A549 (cell line): ENCODE results near the gene NUTM2F. TPM values are rescaled to one million over a fixed set of nuclear protein-coding genes. Genes with fewer than 3 reads are reported as not detected.
"Not testable (repeated sequence)": the region's sequence is repeated elsewhere in the genome, so short reads cannot be mapped to it uniquely, and the experiment has no call there.

Source experiments
- ATAC-seq, 2 experiments: fragments of 200-7000 bp in 1 of 2; fragments of >200 bp in 1 of 2; cut with Nextera tagmentation in 1 of 2; cut with Tn5 transposase in 1 of 2; 3 replicates each; pipeline versions ENCODE4 v1.8.0 to v1.9.1; 2018 to 2020; ENCODE audit warnings: mild to moderate bottlenecking in 1 of 2, moderate library complexity in 1 of 2
- CTCF ChIA-PET: fragments of 300-600 bp; sonication (Branson Sonifier 250); formaldehyde crosslinking; extraction: SDS; loops from one replicate; lab custom pipeline; 2021; ENCODE audit warnings: antibody characterized with exemption, inconsistent platforms; lab: Yijun Ruan, JAX
- POLR2A ChIA-PET: fragments of 350-600 bp; formaldehyde crosslinking; extraction: SDS; loops from one replicate; lab custom pipeline; 2021; ENCODE audit warnings: antibody characterized with exemption, inconsistent platforms; lab: Yijun Ruan, JAX
- DNase-seq, 2 experiments: peaks; one replicate each; pipeline versions ENCODE4 v3.0.0 to v3.0.0-alpha.2; 2011 to 2016; ENCODE audit warnings: low read depth in 1 of 2, low spot score in 1 of 2
- FAIRE-seq: peaks from 2 replicates; lab custom pipeline; 2011; peaks lifted over from hg19 to GRCh38; lab: Jason Lieb, UNC
- H3K27ac ChIP-seq, 2 experiments: fragments of >200 bp; sonication (Bioruptor Twin); formaldehyde crosslinking; 3 replicates each; pipeline ENCODE4 v1.5.1; 2016 to 2017
- H3K4me1 ChIP-seq: fragments of >200 bp; sonication (Bioruptor Twin); formaldehyde crosslinking; 3 replicates; pipeline ENCODE4 v1.6.1; 2016
- H3K4me2 ChIP-seq: fragments of >200 bp; sonication (Bioruptor Twin); formaldehyde crosslinking; 3 replicates; pipeline ENCODE4 v1.6.1; 2016
- H3K4me3 ChIP-seq: fragments of >200 bp; sonication (Bioruptor Twin); formaldehyde crosslinking; 3 replicates; pipeline ENCODE4 v1.5.1; 2016
- H3K9me3 ChIP-seq: fragments of >200 bp; sonication (Bioruptor Twin); formaldehyde crosslinking; 3 replicates; pipeline ENCODE4 v1.6.1; 2016
- CEBPB ChIP-seq, 2 experiments: fragments of >200 bp in 1 of 2; sonication (Bioruptor Twin) in 1 of 2; formaldehyde crosslinking in 1 of 2; IDR thresholded peaks; 2 replicates each; pipeline ENCODE4 v1.6.1; 2012 to 2016
- CHD4 ChIP-seq: fragments of 200-600 bp; sonication (generic); IDR thresholded peaks from 2 replicates; pipeline ENCODE4 v1.6.1; 2016; ENCODE audit warnings: antibody characterized with exemption, mild to moderate bottlenecking, borderline replicate concordance
- EHMT2 ChIP-seq: fragments of 200-600 bp; sonication (generic); IDR thresholded peaks from 2 replicates; pipeline ENCODE4 v1.6.1; 2016; ENCODE audit warnings: antibody characterized with exemption, low read depth, mild to moderate bottlenecking, moderate library complexity
- EP300 ChIP-seq, 2 experiments: fragments of >200 bp; sonication (Bioruptor Twin); formaldehyde crosslinking; IDR thresholded peaks; 2 replicates in 1 of 2; 3 replicates in 1 of 2; pipeline ENCODE4 v1.6.1; 2016 to 2017
- FOSL2 ChIP-seq, 2 experiments: fragments of 450-650 bp in 1 of 2; fragments of >200 bp in 1 of 2; sonication (Bioruptor Twin) in 1 of 2; formaldehyde crosslinking; IDR thresholded peaks; 2 replicates each; pipeline versions ENCODE4 v1.5.0 to v1.6.1; 2016 to 2020; ENCODE audit warnings: mild to moderate bottlenecking in 1 of 2, moderate library complexity in 1 of 2
- FOXS1 ChIP-seq: fragments of 250-450 bp; sonication (Bioruptor Pico); IDR thresholded peaks from 2 replicates; pipeline ENCODE4 v1.5.0; 2020; ENCODE audit warnings: mild to moderate bottlenecking, moderate library complexity
- JUN ChIP-seq, 2 experiments: fragments of >200 bp; sonication (Bioruptor Twin); formaldehyde crosslinking; IDR thresholded peaks; 2 replicates in 1 of 2; 3 replicates in 1 of 2; pipeline ENCODE4 v1.6.1; 2016 to 2017
- JUNB ChIP-seq: fragments of >200 bp; sonication (Bioruptor Twin); formaldehyde crosslinking; IDR thresholded peaks from 2 replicates; pipeline ENCODE4 v1.6.1; 2016
- MAFK ChIP-seq: fragments of 450-650 bp; IDR thresholded peaks from 2 replicates; pipeline ENCODE4 v1.6.1; 2014; ENCODE audit not compliant: partially characterized antibody
- MAZ ChIP-seq: fragments of 150-350 bp; IDR thresholded peaks from 2 replicates; pipeline ENCODE4 v1.6.1; 2014; ENCODE audit warnings: antibody characterized with exemption, low read depth, low read length, borderline replicate concordance
- NR3C1 ChIP-seq: fragments of >200 bp; sonication (Bioruptor Twin); formaldehyde crosslinking; IDR thresholded peaks from 3 replicates; pipeline ENCODE4 v1.6.1; 2017
- PHF8 ChIP-seq: fragments of 200-600 bp; sonication (generic); IDR thresholded peaks from 2 replicates; pipeline ENCODE4 v1.6.1; 2016; ENCODE audit warnings: low read depth, mild to moderate bottlenecking, antibody characterized with exemption, moderate library complexity, borderline replicate concordance
- RAD21 ChIP-seq, 2 experiments: fragments of >200 bp in 1 of 2; sonication (Bioruptor Twin) in 1 of 2; formaldehyde crosslinking in 1 of 2; IDR thresholded peaks in 1 of 2; conservative IDR thresholded peaks in 1 of 2; 2 replicates in 1 of 2; 3 replicates in 1 of 2; pipeline ENCODE4 v1.6.1; 2012 to 2018; ENCODE audit warnings: inconsistent platforms in 1 of 2
- RARB ChIP-seq: fragments of 250-450 bp; sonication (Bioruptor Pico); IDR thresholded peaks from 2 replicates; pipeline ENCODE4 v1.8.0; 2021; ENCODE audit warnings: mild to moderate bottlenecking, moderate library complexity
- RFX5 ChIP-seq: fragments of 450-650 bp; IDR thresholded peaks from 2 replicates; pipeline ENCODE4 v1.7.1; 2014; ENCODE audit warnings: antibody characterized with exemption, mild to moderate bottlenecking, moderate library complexity
- ZNF302 ChIP-seq: fragments of 250-450 bp; sonication (Bioruptor Pico); IDR thresholded peaks from 2 replicates; pipeline ENCODE4 v1.9.0; 2021; ENCODE audit warnings: inconsistent platforms, mild to moderate bottlenecking, moderate library complexity
- WGBS: methylation state at CpG from one replicate; pipeline ENCODE4 v1.1.6; 2017; ENCODE audit errors: missing lambda C conversion rate; 5-methylcytosine and 5-hydroxymethylcytosine counted together
- polyA plus RNA-seq, 4 experiments: library from polyadenylated mRNA; depleted of rRNA in 3 of 4; stranded (reverse); fragments of >200 nt; fragmentation: RNase III in 1 of 4; extraction: RNeasy Plus Mini Kit Qiagen cat#74134 plus additional on column Dnase treatment in 1 of 4; gene quantifications; 2 replicates in 3 of 4; 3 replicates in 1 of 4; pipeline ENCODE4 v1.2.3, GENCODE V29; 2011 to 2017
- TF ChIP-seq, protein P1 (sequence below): fragments of 250-450 bp; sonication (Bioruptor Pico); IDR thresholded peaks from 2 replicates; pipeline ENCODE4 v1.5.0; 2020; ENCODE audit warnings: low read depth, mild to moderate bottlenecking, moderate library complexity
- TF ChIP-seq, protein P2 (sequence below): fragments of 250-450 bp; sonication (Bioruptor Pico); IDR thresholded peaks from 2 replicates; pipeline ENCODE4 v1.5.0; 2021; ENCODE audit warnings: mild to moderate bottlenecking, moderate library complexity, borderline replicate concordance
- TF ChIP-seq, protein P3 (sequence below): fragments of 150-350 bp; IDR thresholded peaks from 2 replicates; pipeline ENCODE4 v1.6.1; 2014; ENCODE audit warnings: low read depth, mild to moderate bottlenecking, low read length
- TF ChIP-seq, protein P4 (sequence below): fragments of 200-600 bp; sonication (generic); IDR thresholded peaks from 2 replicates; pipeline ENCODE4 v1.6.1; 2016; ENCODE audit warnings: antibody characterized with exemption, mild to moderate bottlenecking, moderate library complexity
- TF ChIP-seq, protein P5 (sequence below): IDR thresholded peaks from 2 replicates; pipeline ENCODE4 v1.6.1; 2012

NUTM2F gene
- polyA plus RNA-seq, 2 of the 4 experiments (the other 2 are of a cell fraction), result not detected

DNA sequence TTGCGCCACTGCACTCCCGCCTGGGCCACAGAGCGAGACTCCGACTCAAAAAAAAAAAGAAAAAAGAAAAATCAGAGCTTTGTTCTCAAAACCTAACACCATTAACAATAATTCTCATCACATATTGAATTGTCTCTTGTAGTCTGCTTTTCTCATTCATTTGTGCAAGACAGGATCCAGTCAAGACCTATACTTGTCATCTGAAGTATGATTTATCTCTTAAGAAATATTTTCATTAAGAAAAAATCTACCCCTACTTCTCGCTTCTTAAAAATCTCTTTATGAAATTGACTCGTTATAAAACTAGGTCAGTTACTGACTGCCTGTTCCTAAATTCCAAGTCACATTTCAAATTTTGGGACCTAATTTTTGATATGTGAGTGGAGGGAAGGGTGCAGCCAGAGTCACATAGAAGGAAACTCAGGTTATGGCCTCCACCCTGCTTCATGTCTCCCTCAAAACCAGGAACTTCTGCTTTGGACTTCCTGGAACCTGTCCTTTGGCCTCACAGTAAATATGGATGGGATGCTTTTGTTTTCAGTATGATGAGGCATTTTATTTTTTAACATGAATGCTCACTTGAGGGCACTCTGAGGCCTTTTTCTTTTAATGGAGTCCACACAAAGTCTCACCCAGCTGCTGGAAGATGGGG, 50.4 kb downstream of the NUTM2F start:
- no peak overlapping the region for H3K4me3 ChIP-seq
- DNase-seq, result peak in 1 of 2 experiments; percentile 38
- peak; percentile 44 to 45; a peak in 4 of 6 replicates for ATAC-seq
- POLR2A ChIA-PET, result no interaction called here
- H3K27ac ChIP-seq, result peak overlapping the region; percentile 88 to 90
- H3K9me3 ChIP-seq, result peaks cover 16% of the 10 kb centered on the region
- WGBS, result 91% methylated on average over 6 of the region's 6 CpGs
- no peak for FAIRE-seq
- peak overlapping the region; percentile 67 for H3K4me2 ChIP-seq
- H3K4me1 ChIP-seq, result peaks cover 15% of the 10 kb centered on the region
- CTCF ChIA-PET, result no interaction called here
- TF ChIP-seq CEBPB (IDR thresholded peaks at IDR 0.05), result no peak
- peak in 1 of 2 experiments; percentile 20; a peak in 1 of 5 replicates for TF ChIP-seq RAD21 (conservative IDR thresholded peaks at IDR 0.05 in 1 of 2, IDR thresholded peaks at IDR 0.05 in 1 of 2)

DNA sequence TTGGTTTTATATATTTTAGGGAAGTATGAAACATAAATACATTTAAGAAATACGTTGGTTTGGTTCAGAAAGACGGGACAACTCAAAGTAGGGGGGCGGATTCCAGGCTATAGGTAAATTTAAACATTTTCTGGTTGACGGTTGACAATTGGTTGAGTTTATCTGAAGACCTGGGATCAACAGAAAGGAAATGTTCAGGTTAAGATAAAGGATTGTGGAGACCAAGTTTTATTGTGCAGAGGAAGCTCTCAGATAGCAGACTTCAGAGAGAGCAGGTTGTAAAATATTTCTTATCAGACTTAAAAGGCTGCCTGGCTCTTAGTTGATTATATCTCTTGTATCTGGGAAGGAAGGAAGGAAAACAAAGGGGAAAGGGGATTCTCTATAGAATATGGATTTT, 51.4 kb downstream of the NUTM2F start:
- H3K4me2 ChIP-seq, FAIRE-seq, H3K4me3 ChIP-seq, ATAC-seq, POLR2A ChIA-PET, CTCF ChIA-PET, DNase-seq: not testable (repeated sequence)
- 94% methylated on average over 4 of the region's 4 CpGs for WGBS
- 0 out of 6 replicates have a peak overlapping the region, but pooled peaks of 1 of the 2 experiments have one; percentile 13 for H3K27ac ChIP-seq
- peaks cover 16% of the 10 kb centered on the region for H3K9me3 ChIP-seq
- peaks cover 15% of the 10 kb centered on the region for H3K4me1 ChIP-seq

DNA sequence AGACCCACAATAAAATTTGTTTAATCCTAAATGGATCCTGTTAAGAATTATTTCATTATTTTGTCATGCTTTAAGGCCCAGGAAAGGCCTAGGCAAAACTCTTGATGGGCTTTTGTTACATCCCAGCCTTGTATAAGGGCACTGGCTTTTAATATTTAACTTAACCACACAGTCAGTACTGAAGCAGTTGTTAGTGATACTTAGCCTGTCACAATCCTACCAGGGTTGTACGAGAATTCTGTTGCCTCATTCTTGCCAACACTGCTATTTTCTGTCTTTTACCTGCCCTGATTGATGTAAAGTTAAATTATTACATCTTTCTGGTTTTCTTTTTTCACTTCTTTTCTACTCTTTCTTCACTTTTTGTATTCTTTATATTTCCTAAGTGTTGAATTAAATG, 58.4 kb downstream of the NUTM2F start:
- POLR2A ChIA-PET, result no interaction called here
- peak; percentile 69 to 73; a peak in 4 of 6 replicates for ATAC-seq
- WGBS, result 8% methylated on average over 1 of the region's 1 CpG

More for the DNA sequence above, 58.4 kb downstream of the NUTM2F start:
- Histone ChIP-seq H3K4me1 (peaks cover 39% of the 10 kb centered on the region), H3K4me2 (peak overlapping the region; percentile 75), H3K27ac (peak overlapping the region; percentile 59 to 80), H3K4me3 (no peak overlapping the region), H3K9me3 (no peaks in the 10 kb centered on the region)
- no peak for DNase-seq
- no peak for FAIRE-seq
- TF ChIP-seq MAZ (no peak), FOSL2 (IDR thresholded peaks at IDR 0.05) (no peak), FOSL2 (CRISPR knock-in tag; IDR thresholded peaks at IDR 0.05) (no peak), EP300 (IDR thresholded peaks at IDR 0.05) (no peak), PHF8 (no peak), ZNF302 (CRISPR knock-in tag) (no peak), RARB (no peak), RFX5 (no peak), MAFK (no peak), EHMT2 (no peak), CHD4 (no peak), FOXS1 (CRISPR knock-in tag) (no peak), JUN (IDR thresholded peaks at IDR 0.05) (no peak), JUNB (no peak), NR3C1 (no peak), RAD21 (conservative IDR thresholded peaks at IDR 0.05 in 1 of 2, IDR thresholded peaks at IDR 0.05 in 1 of 2) (no peak)
- TF ChIP-seq, protein P1, sequence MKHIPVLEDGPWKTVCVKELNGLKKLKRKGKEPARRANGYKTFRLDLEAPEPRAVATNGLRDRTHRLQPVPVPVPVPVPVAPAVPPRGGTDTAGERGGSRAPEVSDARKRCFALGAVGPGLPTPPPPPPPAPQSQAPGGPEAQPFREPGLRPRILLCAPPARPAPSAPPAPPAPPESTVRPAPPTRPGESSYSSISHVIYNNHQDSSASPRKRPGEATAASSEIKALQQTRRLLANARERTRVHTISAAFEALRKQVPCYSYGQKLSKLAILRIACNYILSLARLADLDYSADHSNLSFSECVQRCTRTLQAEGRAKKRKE (CRISPR knock-in tag), result no peak
- TF ChIP-seq, protein P2, sequence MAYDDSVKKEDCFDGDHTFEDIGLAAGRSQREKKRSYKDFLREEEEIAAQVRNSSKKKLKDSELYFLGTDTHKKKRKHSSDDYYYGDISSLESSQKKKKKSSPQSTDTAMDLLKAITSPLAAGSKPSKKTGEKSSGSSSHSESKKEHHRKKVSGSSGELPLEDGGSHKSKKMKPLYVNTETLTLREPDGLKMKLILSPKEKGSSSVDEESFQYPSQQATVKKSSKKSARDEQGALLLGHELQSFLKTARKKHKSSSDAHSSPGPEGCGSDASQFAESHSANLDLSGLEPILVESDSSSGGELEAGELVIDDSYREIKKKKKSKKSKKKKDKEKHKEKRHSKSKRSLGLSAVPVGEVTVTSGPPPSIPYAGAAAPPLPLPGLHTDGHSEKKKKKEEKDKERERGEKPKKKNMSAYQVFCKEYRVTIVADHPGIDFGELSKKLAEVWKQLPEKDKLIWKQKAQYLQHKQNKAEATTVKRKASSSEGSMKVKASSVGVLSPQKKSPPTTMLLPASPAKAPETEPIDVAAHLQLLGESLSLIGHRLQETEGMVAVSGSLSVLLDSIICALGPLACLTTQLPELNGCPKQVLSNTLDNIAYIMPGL, result no peak
- TF ChIP-seq, protein P3, sequence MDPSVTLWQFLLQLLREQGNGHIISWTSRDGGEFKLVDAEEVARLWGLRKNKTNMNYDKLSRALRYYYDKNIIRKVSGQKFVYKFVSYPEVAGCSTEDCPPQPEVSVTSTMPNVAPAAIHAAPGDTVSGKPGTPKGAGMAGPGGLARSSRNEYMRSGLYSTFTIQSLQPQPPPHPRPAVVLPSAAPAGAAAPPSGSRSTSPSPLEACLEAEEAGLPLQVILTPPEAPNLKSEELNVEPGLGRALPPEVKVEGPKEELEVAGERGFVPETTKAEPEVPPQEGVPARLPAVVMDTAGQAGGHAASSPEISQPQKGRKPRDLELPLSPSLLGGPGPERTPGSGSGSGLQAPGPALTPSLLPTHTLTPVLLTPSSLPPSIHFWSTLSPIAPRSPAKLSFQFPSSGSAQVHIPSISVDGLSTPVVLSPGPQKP, result no peak
- TF ChIP-seq, protein P4, sequence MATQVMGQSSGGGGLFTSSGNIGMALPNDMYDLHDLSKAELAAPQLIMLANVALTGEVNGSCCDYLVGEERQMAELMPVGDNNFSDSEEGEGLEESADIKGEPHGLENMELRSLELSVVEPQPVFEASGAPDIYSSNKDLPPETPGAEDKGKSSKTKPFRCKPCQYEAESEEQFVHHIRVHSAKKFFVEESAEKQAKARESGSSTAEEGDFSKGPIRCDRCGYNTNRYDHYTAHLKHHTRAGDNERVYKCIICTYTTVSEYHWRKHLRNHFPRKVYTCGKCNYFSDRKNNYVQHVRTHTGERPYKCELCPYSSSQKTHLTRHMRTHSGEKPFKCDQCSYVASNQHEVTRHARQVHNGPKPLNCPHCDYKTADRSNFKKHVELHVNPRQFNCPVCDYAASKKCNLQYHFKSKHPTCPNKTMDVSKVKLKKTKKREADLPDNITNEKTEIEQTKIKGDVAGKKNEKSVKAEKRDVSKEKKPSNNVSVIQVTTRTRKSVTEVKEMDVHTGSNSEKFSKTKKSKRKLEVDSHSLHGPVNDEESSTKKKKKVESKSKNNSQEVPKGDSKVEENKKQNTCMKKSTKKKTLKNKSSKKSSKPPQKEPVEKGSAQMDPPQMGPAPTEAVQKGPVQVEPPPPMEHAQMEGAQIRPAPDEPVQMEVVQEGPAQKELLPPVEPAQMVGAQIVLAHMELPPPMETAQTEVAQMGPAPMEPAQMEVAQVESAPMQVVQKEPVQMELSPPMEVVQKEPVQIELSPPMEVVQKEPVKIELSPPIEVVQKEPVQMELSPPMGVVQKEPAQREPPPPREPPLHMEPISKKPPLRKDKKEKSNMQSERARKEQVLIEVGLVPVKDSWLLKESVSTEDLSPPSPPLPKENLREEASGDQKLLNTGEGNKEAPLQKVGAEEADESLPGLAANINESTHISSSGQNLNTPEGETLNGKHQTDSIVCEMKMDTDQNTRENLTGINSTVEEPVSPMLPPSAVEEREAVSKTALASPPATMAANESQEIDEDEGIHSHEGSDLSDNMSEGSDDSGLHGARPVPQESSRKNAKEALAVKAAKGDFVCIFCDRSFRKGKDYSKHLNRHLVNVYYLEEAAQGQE, result no peak
- TF ChIP-seq, protein P5, sequence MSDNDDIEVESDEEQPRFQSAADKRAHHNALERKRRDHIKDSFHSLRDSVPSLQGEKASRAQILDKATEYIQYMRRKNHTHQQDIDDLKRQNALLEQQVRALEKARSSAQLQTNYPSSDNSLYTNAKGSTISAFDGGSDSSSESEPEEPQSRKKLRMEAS, result no peak
- CTCF ChIA-PET, result no interaction called here
